ENCODE measurements around the gene N4BP2.
A peak's percentile ranks its signal among the peaks of the same experiment; 100 is the strongest.

The N4BP2 gene

DNA sequence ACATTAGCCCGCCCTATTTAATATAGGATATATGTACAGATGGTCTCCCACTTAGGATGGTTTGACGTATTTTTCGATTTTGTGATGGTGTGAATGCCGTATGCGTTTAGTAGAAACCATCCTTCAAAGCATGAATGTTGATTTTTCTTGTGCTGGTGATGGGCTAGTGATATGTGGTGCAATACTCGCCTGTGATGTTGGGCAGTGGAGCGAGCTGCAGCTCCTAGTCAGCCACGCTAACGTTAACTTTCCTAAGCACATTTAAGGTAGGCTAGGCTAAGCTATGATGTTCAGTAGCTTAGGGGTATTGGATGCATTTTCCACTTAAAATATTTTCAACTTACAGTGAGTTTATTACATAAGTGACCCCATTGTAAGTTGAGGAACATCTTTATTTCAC is 103.6 kb downstream of the N4BP2 start:
- no peak for DNase-seq

DNA sequence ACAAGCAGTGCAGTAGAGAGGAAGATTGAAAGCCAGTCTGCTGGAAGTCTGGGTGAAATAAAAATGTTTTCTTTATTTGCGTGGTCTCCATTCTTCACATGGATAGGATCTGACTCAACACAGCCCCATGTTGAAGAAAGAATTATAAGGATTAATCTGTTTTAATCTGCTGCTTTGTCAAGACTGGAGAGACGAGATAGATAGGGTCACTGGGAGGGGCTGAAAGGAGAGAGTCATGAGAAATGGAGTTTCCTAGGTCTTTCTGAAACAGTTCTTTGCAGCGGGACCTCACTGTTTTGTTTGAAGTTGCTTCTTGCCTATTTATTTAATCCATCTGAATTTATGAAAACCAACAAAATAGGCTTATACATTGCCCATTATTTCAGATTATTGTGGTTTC is 107.8 kb downstream of the N4BP2 start:
- DNase-seq, result no peak

DNA sequence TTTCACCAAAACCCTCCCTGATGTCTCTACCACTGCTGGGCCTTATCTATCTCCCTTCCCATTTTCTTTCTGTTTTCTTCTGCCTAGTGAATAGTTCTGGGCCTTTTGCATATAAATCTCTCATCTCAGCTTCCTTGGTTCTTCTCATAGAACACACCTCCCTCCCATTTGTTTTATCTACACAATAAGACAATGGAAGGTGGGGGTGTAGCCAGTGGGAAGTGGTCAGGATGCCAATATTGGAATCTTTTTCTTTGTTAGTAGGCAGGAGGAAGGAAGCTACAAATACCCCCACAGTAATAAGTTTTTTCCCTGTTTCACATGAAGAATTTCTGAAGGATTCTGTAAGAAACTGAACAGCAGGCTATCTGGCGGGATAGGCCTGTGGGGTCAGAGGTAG is 109.3 kb downstream of the N4BP2 start:
- DNase-seq, result no peak

DNA sequence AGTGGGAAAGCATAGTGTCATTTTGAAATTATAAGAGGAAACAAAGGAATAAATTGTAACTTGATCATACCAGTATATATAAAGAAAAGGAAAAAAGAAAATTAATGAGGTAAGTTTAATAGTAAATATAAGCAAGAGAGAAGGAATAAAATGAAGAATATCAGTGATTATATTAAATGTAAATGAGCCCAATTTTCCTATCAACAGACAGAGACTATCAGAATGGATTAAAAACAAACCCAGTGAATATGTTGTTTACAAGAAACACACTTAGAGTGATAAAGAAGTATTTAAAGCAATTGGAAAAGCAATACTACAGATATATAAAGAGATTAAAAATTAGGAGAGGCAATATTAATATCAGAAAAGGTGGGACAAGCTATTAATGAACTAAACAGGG is 111.4 kb downstream of the N4BP2 start:
- no peak for DNase-seq

DNA sequence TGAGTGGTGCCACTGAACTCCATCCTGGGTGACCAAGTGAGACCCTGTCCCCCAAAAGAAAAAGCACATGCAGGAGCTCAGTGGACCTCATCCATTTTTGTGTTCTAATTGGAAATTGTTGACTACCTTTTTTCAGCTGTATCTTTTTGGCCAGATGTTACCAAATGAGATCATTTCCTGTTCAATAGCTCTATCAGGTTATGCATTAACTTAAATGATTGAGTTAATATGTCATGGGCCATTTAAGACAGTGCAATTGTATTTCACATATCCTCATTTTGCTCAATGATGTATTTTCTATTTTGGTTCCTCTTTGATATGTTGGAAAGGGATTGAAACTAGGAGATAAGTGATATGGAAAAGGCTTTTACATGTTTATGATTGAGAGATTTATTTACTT is 113.9 kb downstream of the N4BP2 start:
- no peak for DNase-seq

DNA sequence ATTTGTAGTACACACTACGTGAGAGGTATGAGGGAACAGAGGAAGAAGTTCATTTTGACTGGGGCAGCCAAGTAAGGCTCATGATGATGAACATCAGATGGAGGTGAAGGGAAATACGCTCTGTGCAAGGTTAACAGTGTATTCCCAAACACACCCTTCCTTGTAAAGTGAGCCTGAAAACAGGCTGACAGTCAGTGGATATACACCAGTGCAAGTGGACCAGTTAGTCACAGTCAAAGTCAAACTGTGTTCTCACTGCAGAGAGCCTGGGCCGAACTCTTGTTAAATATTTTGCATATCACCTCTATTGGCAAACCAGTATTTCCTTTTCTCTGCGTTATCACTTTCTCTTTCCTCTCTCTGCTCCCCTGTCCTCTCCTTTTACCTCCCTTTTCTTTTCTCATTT is 116.8 kb downstream of the N4BP2 start:
- DNase-seq, result no peak

DNA sequence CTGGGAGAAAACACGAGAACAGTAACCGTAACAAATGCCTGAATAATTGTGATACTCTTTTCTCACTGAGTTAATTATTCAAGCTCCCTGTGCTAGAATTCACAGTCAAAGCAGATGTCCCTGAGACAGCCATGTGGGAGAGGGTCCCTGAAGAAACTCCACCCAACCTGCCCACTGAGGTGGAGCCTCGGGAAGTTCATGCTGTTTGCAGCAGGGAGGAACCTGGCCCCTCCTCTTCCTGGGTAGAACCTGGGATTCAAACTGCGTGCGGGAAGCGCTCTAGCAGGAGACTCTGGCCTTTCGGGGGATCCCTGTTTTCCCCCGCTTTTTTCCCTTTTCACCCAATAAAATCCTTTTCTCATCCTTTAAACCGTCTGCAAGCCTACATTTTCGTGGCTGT is 120.0 kb downstream of the N4BP2 start:
- DNase-seq, result no peak

DNA sequence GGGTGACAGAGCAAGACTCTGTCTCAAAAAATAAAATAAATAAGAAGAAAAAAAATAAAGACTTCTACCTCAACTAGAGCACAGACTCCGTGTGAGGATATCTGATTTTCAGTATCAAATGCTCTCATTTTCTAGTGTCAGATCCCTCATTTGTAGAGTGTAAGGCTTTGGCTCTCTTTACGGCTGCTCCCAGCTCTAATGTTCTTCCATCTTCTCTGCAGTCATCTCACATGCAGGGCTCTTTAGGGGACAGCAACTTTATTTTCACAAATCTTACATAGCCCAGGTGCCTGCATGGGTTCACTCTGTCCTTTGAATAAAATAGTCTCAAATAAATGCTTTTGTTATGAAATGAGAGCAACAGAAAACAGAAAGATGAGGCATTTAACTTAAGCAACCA is 120.9 kb downstream of the N4BP2 start:
- DNase-seq, result no peak

DNA sequence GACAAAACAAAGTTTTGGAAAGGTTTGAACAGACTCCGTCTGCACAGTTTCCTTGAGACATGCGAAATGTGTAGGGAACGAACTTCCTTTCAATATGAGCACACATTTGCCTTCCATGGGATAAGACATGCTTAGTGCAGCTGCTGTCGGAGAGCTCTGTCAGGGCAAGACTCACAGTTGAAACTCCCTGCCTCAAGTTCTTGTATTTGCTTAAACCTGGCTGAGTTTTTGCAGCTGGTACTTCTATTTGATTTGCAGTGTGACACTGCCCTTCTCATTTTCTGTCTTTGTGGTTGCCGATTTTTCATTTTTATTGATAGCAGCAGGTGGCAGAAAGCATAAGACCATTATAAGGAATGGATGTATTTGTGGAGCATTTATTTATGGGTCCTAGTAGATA is 122.0 kb downstream of the N4BP2 start:
- DNase-seq, result no peak

DNA sequence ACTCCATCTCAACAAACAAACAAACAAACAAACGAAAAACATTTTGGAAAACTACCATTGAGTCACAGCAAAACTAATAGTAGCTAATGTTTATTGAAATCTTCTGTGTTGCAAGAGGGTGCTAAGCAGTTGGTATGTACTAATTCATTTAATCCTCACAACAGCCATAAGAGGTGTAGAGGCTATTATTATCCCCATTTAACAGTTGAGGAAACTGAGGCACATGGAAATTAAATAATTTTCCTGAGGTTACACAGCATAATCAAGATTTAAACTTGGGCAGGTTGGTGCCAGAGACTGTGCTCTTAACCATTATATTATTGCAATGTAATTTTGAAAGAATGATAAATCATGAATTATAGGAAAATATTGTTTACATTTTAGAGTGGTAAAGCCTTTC is 122.7 kb downstream of the N4BP2 start:
- no peak for DNase-seq

DNA sequence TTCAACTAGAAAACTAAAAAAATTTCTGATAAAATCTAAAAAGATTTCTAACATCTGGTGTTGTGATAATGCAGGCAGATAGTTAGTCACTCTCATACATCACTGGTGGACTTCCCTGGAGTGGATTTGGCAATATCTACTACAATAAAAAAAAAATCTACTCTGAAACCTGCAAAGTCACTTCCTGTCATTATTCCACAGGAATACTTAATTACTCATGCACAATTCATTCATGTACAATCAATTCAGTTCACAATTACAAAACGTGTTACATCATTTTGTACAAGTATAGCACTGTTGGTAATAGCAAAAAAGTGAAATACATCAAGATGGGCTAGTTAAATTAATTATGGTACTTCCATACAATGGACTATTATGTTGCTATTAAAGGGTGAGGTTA is 123.7 kb downstream of the N4BP2 start:
- DNase-seq, result no peak

DNA sequence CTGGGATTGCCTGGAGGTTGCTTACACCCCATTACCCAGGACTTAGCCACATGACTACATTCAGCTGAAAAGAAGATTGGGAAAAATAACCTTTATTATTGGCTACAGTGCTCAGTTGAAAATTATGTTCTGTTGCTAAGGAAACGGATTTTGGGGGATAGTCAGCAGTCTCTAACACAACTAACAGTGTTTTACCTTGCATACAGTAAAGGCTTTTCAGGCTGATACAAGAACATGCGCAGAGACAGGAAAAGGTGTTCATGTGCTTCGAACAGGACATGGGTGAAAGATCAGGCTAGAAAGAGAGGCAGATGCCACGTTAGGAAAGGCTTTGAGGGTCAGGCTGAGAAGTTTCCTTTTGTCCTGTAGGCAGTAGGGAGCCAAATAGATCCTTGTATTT is 125.4 kb downstream of the N4BP2 start:
- DNase-seq, result no peak

DNA sequence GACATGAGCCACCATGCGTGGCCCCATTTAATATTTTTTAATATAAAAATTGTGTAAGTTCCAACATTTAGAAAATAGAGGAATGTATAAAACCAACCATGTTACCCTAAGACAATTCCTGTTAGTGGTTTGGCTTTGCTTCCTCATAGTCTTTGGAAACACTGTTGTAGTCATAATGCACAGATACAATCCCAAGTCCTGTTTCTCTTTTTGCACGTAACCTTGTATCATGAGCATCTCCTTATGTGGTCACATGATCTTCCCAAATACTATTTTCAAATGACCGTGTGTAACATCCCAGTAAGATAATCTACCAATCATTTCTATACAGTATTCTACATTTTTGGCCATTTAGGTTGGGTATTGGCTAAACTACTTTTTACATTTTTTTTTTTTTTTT is 126.3 kb downstream of the N4BP2 start:
- no peak for DNase-seq

DNA sequence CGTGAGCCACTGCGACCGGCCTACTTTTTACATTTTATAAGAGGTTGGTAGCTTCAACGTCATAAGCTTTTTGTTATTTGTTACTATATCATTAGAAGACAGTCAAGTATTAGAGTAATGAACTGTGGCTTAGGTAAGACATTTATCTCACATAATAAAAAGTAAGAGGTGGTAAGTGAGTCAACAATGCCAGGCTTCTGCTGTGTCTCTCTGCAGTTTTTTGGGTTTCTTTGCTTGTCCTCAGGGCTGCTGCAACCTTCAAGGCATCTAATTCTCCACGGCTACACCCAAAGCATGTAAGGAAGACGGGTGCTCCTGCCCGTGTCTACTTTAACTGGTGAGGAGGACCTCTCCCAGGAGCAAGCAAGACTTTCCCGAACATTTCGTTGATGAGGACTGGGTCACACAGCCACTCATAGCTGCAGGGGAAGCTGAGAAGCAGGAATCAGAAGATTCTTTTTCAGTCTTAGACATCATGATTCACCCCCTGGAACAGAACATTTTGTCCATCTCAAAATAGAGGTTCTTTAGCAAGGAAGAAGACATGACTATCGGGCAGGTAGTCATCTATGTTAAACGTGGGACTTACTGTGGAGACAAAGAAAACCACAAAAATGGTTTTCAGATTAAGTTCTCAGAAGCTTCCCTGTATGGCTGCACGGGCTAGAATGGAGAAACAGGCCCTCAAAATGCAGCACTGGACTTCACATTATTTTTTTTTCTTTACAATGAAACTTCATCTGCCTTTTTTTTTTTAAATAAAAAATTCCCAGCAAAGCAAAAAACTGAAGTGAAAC is 127.2 kb downstream of the N4BP2 start:
- no peak for DNase-seq

DNA sequence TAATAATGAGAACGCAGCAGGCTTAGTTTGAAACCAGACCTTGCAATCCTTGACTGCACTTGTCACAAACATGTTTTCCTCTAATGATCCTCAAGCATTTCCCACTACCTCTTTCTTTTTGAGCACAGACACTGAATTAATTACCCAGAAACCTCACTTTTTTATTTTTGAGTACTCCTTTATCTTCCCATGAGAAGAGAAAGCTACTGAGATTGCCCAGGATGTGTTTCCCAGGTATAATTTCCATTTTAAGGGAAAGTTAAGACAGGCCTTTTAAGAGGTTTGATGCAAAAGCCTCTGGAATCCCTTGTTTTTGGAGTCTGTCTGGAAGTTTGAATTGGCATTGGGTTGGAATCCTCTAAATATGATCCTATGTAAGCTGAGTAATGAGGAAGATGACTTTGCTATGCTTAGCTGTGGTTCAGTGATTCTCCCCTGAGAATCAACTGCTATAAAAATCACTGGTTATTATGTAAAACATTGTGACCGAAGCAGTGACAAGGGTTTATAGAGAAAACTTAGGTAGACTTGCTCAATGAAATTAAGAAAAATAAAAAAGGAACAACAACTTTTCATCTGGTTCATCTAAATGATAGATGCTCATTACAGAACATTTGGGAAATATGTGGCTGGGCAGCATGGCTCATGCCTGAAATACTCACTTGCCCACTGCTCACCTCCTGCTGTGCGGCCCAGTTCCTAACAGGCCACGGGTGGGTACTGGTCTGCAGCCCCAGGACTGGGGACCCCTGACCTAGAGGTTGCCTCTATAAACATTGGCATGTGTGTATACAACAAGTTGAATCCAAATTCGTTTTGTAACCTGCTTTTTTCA is 129.4 kb downstream of the N4BP2 start:
- no peak for DNase-seq

DNA sequence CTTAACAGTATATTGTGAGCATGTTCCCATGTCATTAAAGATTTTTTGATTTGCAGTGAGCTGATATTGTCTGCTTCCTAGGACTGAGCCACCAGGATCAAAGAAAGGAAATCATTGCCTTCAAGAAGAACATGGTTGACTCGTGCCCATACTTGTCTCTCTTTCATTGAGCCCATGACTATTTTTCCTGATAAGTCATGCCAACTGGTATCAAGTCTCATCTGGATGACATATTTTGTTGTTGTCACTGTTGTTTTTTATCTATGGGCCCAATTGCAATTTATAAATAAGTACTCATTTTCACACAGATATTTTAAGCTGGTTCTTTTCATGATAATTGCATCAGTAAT is 130.0 kb downstream of the N4BP2 start:
- no peak for DNase-seq

DNA sequence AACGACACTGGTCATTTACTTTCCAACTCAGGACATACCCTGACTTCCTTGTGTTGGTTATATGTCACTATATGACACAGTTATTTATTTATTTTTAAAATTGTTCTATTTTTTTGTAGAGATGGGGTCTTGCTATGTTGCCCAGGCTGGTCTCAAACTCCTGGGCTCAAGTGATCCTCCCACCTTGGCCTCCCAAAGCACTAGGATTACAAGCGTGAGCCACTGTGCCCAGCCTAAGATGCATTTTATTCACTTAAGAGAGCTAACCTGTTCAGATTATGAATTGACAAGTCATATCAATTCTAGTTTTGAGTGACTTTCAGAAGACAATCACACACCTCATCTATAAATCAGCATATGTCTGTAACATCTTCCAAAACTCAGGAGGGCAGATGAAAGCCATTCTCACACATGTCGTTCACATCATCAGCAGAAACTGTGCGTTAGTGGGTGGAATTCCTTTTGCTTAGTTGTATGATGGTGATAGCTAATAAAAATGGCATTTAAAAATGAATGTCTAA is 130.8 kb downstream of the N4BP2 start:
- DNase-seq, result no peak

DNA sequence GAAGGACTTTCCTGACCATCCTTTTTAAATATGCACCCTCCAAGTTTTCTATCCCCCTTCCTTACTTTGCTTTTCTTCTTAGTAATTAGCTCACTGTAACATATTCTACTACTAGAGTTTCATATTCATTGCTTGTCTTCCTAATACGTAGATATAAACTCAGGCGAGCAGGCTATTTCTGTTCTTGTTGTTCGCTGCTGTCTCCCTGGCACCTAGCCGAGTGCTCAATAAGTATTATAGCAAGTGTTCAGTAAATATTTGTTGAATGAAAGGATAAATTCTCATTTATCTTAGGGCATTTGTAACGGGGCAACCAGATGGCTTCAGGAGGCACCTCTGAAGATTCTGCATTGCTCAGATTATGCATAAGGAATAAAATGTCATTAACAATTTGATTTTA is 133.4 kb downstream of the N4BP2 start:
- no peak for DNase-seq

DNA sequence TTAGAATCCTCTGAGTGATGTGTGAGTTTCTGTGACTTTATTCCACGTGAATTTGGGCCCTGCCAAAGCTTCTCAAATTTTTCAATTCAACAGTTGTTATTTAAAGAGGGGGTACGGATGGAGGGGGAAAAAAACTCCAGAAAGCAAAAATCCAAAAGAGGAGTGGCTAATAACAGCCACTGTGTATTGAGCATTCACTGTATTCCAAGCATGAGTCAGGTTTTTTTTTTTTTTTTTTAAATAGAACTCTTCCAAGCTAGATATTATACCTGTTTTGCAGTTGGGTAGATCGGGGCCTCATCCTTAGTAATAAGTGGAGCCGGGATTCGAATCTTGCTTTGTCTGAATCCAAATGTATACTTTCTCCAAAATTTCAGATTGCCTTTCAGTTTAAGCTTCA is 133.8 kb downstream of the N4BP2 start:
- DNase-seq, result no peak

DNA sequence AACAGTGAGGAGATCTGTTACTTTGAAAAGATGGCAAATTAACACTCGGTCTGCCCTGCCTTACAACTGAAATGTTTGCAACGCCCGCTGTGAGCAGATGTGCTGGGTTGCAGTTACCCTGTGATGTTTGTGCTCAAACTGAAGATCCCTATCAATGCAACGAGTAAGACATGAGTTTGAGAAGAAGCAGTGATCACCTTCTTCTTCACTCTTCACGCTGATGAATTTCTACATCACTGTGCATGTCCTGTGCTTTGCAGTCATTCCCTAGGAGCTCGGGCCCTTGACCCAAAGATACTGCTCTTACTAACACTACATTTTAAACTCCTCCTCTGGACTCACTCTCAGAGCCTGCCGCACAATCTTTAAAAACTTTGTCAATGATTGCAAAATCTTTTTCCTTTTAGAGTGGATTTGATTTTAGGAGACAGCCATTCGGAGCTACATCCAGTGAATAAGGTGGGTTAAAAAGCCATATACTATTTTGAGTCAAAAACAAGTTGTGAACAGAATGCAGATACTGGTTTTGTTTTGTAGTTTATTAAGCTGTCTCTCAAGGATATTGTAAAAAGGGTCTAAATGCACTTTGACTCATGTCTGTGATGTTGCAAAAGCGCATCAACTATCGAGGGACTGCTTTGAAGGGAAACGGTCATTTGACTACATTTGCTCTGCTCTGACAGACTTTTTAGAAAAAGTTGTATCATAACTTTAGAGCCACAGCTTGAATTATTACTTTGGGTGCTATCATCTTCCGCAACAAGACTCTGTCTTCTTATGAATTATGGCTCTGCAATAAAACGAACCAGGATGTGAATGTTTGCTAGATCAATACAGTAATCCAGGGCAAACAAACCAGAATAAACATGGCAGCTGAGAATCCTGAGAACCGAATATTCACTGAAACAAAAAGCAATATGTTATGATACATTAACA is 134.5 kb downstream of the N4BP2 start:
- peak; percentile 33 to 46 for DNase-seq

DNA sequence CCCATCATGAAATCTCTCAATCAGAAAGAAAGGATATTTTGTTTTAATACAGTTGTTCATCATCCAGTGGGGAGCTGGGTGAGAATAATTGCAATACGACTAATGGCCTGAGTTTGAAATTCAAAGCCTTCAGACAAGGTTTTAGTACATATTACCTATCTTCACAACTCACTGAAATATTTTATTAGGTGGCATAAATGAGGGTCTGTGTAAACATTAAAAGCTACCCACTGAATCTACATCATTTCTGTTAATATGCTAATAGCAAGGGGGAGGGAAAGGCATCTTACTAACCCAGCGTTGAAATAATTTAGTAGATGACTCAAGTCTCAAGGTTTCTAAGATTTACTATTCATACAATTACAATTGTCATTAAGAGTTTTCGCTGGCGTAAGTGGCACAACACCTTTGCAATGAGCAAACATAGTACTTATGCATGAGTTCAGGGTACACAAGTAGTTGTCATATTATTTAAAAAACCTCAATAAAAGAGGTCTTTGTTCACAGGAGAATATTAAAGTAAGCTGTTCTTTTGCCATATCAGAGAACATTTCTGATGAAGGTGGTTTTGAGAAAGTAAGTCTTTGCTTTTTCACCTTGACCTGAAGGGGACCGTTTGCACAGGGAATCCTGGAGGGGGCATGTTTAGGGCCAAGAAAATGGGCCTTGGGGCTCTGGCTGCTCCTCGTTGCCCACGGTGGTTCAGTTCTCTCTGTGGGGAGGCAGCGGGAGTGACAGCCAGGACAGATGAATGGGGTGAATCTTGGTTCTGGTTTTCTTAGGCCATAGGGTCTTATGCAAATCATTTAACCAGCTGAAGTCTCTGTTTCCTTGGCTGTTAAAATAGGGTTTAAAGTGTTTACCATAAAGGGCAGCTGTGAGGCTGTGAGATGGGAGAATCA is 135.7 kb downstream of the N4BP2 start:
- peak in 1 of 2 donors; percentile 8 for DNase-seq

DNA sequence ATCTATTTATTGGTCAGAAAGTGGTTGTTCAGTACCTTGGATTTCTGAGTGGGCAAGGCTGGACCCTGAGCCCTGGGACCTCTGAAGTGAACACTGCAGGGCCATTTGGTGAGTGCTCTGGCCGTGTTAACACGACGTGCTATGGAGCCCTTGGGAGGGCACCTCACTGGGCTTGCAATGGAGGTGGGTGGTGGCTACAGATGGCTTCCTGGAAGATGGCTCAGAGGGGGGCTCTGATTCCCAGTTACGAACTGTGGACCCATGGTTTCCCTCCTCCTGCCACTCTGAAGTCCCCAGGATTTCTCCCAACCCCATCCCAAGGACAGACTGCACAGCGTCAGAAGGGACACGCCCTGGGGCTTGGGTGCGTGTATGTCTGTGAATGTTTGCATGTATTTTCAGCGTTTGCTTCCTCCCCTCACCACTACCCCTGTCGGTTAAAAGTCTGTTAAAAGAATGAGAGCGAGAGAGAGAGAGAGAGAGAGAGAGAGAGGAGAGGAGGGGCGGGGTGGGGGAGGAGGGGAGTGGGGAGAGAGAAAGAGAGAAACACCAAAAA is 136.4 kb downstream of the N4BP2 start:
- DNase-seq, result peak; percentile 67 to 75
